Mucosa of rectum (tissue), 2 donors: ENCODE measurements around the gene CALR.

ENCODE experiments used
- H3K27ac ChIP-seq, 2 donors: one replicate each; pipeline ENCODE4 v1.7.0; 2013; ENCODE audit warnings: inconsistent platforms in 2 of 2, low read depth in 2 of 2, low read length in 2 of 2
- H3K27me3 ChIP-seq, 2 donors: one replicate each; pipeline ENCODE4 v1.7.0; 2013; ENCODE audit warnings: low read length in 2 of 2; ENCODE audit not compliant: control insufficient read depth in 2 of 2, insufficient read depth in 2 of 2
- H3K36me3 ChIP-seq, 2 donors: one replicate each; pipeline ENCODE4 v1.7.0; 2013; ENCODE audit warnings: low read length in 2 of 2; ENCODE audit not compliant: control insufficient read depth in 2 of 2, insufficient read depth in 2 of 2
- H3K4me1 ChIP-seq, 2 donors: one replicate each; pipeline ENCODE4 v1.7.0; 2013; ENCODE audit warnings: low read length in 2 of 2, mild to moderate bottlenecking in 1 of 2; ENCODE audit not compliant: control insufficient read depth in 2 of 2, insufficient read depth in 2 of 2
- H3K4me3 ChIP-seq, 2 donors: one replicate each; pipeline ENCODE4 v1.7.0; 2013; ENCODE audit warnings: low read length in 2 of 2
- H3K9ac ChIP-seq, 2 donors: one replicate each; pipeline ENCODE4 v1.7.0; 2013; ENCODE audit warnings: low read length in 2 of 2, low read depth in 1 of 2, mild to moderate bottlenecking in 1 of 2
- H3K9me3 ChIP-seq, 2 donors: one replicate each; pipeline ENCODE4 v1.7.0; 2013; ENCODE audit warnings: low read length in 2 of 2; ENCODE audit not compliant: control insufficient read depth in 2 of 2
- donor health status: healthy.
- donor health status: Normal muscosa, but diverticular disease.

The CALR gene

DNA sequence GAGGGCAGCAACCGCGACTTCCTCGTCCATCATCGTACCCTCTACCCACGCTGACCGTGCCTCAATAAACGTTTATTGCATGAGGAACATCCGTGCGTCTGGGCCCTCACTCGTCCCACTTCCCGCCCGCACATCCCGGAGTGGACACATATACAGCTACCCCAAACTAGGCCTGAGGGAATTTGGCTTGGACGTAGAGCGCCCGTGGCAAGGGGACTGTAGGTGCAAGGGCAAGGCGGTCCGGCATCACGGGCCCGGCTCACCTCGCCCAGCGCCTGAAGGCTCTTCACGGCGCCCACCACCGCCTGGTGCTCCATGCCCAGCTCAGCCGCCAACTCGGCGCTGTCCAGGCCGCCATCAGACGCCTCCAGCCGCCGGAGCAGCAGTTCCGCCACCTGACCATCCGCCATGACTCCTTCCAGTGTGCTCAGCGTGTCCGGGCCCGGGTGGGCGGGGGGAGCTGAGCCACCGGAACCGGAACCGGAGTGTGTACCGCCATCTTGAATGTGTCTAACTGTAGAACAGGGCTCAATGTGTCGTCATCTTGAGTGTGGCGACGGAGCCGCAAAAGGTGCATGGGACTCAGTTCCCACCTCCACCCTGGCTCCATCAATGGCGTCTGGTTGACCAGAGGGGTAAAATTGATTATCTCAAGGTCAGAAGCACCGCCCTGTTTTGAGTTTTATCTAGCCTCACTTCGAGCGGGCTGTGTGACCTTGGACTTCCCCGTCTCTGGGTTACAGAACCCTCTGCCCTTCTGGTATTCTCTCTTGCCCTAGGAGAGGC is 4.9 kb upstream of the CALR start, which contains the start of gene FARSA:
Gene FARSA, minus strand, starts transcription at position 425 of the 786 bp plus-strand sequence. Its CDS starts 15 bp downstream, at position 410.
- Histone ChIP-seq H3K36me3 (peaks cover 11 to 14% of the 10 kb centered on the region in 2 donors), H3K4me1 (peaks cover 17 to 19% of the 10 kb centered on the region in 2 donors), H3K9ac (peak within 1 kb of the TSS; percentile 94 to 95), H3K27me3 (no peaks in the 10 kb centered on the region), H3K4me3 (peak within 1 kb of the TSS; percentile 87 to 99), H3K9me3 (no peaks in the 10 kb centered on the region), H3K27ac (peak within 1 kb of the TSS; percentile 66 to 85)

DNA sequence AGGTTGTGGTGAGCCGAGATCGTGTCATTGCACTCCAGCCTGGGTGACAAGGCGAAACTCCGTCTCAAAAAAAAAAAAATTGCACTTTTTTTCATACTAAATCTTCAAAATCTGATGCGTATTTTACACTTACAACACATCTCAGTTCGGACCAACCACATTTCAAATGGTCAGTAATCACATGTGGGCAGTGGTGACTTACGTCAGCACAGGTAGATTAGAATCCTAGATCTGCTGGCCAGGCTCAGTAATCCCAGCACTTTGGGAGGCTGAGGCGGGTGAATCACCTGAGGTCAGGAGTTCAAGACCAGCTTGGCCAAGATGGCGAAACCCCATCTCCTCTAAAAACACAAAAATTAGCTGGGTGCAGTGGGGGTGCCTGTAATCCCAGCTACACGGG is 3.3 kb upstream of the CALR start:
- Histone ChIP-seq H3K9me3 (no peaks in the 10 kb centered on the region), H3K4me1 (peaks cover 27% of the 10 kb centered on the region in 2 donors), H3K27me3 (no peaks in the 10 kb centered on the region)

DNA sequence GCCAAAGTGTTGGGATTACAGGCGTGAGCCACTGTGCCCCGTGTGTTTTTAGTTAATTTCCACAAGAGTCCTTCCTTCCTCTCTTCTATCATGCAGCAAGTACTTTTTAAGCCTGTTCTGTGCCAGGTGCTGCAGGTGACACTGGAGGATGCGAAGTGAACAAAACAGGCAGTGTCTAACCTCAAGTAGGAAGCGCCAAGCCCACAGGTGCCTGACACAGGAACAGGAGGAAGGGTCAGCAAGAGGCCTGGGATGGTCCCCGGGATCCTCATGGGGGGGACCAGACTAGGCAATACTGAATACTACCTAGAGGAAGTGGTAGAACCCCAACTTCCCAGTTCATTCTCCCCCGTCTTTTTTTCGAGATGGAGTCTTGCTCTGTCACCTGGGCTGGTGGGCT is 1.8 kb upstream of the CALR start:
- H3K36me3 ChIP-seq = peaks cover 17 to 18% of the 10 kb centered on the region in 2 donors
- H3K9me3 ChIP-seq = no peaks in the 10 kb centered on the region
- H3K4me1 ChIP-seq = peaks cover 33 to 37% of the 10 kb centered on the region in 2 donors
- no peak overlapping the region for H3K9ac ChIP-seq
- H3K27ac ChIP-seq = no peak overlapping the region
- H3K27me3 ChIP-seq = no peaks in the 10 kb centered on the region
- H3K4me3 ChIP-seq = no peak overlapping the region

More for the DNA sequence above, 3.3 kb upstream of the CALR start:
- Histone ChIP-seq H3K27ac (no peak overlapping the region), H3K36me3 (peaks cover 7% of the 10 kb centered on the region in 2 donors), H3K9ac (no peak overlapping the region), H3K4me3 (no peak overlapping the region)

- no peaks in the 10 kb centered on the region for H3K9me3 ChIP-seq
- no peaks in the 10 kb centered on the region for H3K27me3 ChIP-seq
- peak overlapping the region; percentile 60 to 74 for H3K4me3 ChIP-seq
- H3K9ac ChIP-seq = peak overlapping the region; percentile 48 to 52
- H3K27ac ChIP-seq = peak overlapping the region; percentile 6 to 68
- peaks cover 21 to 24% of the 10 kb centered on the region in 2 donors for H3K36me3 ChIP-seq
- H3K4me1 ChIP-seq = peaks cover 32 to 35% of the 10 kb centered on the region in 2 donors
Observed at GRCh38 chr19:12937093-12937926, 1.1 kb upstream of the CALR start.

GRCh38 chr19:12938779-12939601 is 581 bp downstream of the CALR start:
- H3K9me3 ChIP-seq = no peaks in the 10 kb centered on the region
- no peaks in the 10 kb centered on the region for H3K27me3 ChIP-seq
- H3K27ac ChIP-seq = peak overlapping the region; percentile 91 to 93
- H3K36me3 ChIP-seq = peaks cover 29 to 38% of the 10 kb centered on the region in 2 donors
- peak overlapping the region; percentile 87 to 98 for H3K4me3 ChIP-seq
- H3K4me1 ChIP-seq = peaks cover 25 to 31% of the 10 kb centered on the region in 2 donors
- peak overlapping the region; percentile 95 to 97 for H3K9ac ChIP-seq

GRCh38 chr19:12939975-12940423 is 1.6 kb downstream of the CALR start:
- peaks cover 25 to 31% of the 10 kb centered on the region in 2 donors for H3K4me1 ChIP-seq
- H3K4me3 ChIP-seq = peak overlapping the region; percentile 87 to 98
- no peak overlapping the region for H3K27ac ChIP-seq
- peaks cover 36 to 43% of the 10 kb centered on the region in 2 donors for H3K36me3 ChIP-seq
- H3K9me3 ChIP-seq = no peaks in the 10 kb centered on the region
- no peaks in the 10 kb centered on the region for H3K27me3 ChIP-seq
- peak overlapping the region; percentile 95 to 97 for H3K9ac ChIP-seq

- peaks cover 25 to 31% of the 10 kb centered on the region in 2 donors for H3K4me1 ChIP-seq
- no peaks in the 10 kb centered on the region for H3K9me3 ChIP-seq
- H3K9ac ChIP-seq = no peak overlapping the region
- H3K27me3 ChIP-seq = no peaks in the 10 kb centered on the region
- H3K4me3 ChIP-seq = peak overlapping the region in 1 of 2 donors; percentile 98
- peaks cover 36 to 43% of the 10 kb centered on the region in 2 donors for H3K36me3 ChIP-seq
- no peak overlapping the region for H3K27ac ChIP-seq
Observed at GRCh38 chr19:12940897-12941296, 2.5 kb downstream of the CALR start.

- H3K27ac ChIP-seq = no peak overlapping the region
- H3K27me3 ChIP-seq = no peaks in the 10 kb centered on the region
- H3K4me3 ChIP-seq = no peak overlapping the region
- peaks cover 24 to 32% of the 10 kb centered on the region in 2 donors for H3K4me1 ChIP-seq
- H3K9me3 ChIP-seq = no peaks in the 10 kb centered on the region
- peaks cover 46 to 54% of the 10 kb centered on the region in 2 donors for H3K36me3 ChIP-seq
- H3K9ac ChIP-seq = no peak overlapping the region
Observed at GRCh38 chr19:12943437-12944044, 5.1 kb downstream of the CALR start.

GRCh38 chr19:12944104-12944674 is 5.8 kb downstream of the CALR start:
- H3K9ac ChIP-seq = no peak overlapping the region
- H3K27me3 ChIP-seq = no peaks in the 10 kb centered on the region
- H3K27ac ChIP-seq = no peak overlapping the region
- H3K4me3 ChIP-seq = no peak overlapping the region
- H3K36me3 ChIP-seq = peaks cover 52 to 60% of the 10 kb centered on the region in 2 donors
- peaks cover 22 to 30% of the 10 kb centered on the region in 2 donors for H3K4me1 ChIP-seq
- H3K9me3 ChIP-seq = no peaks in the 10 kb centered on the region
